ENCODE results near the gene EVC2.
"Not testable (repeated sequence)": the region's sequence is repeated elsewhere in the genome, so short reads cannot be mapped to it uniquely, and the experiment has no call there.

Gene EVC2

DNA sequence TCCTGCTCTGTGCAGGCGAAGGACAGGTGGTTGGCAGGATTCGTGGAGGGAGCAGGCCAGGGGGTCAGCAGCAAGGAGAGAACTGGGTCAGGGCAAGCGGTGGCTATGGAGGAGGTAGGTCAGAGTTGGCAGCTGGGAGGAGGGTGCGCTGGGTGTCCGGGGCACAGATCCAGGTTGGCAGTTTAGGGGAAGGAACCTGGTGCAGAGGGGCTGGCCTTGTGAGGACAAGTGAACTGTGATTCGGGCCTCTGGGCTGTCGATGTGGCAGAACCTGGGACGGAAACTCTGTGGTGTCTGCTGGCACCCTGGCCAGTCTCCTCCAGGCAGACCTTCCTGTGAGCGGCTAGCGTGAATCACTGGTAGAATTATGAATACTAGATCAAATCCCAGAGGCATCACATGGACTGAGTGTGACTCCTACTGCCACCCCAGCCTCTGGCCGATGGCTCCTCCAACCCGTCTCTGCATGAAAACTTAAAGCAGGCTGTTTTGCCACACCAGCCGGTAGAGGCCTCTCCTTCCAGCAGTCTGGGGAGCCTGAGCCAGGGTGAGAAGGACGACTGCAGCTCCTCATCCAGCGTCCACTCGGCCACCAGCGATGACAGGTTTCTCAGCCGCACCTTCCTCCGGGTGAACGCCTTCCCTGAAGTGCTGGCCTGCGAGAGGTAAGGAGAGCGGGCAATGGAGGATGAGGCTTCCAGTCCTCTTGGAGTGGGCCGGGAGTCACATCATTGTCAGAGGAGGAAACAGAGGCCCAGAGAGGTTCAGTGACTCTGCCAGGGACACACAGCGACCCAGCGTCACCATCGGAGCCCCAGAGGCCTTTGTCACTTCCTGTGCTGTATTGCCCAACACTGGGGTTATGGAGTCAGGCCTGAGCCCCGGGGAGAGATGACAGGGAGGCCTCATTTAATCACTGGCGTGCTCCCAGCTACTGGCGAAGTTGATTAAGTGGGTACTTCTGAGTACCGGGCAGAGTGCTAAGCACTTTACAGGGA lies 22.9 kb upstream of the EVC2 start:
- TF ChIP-seq, protein P1, sequence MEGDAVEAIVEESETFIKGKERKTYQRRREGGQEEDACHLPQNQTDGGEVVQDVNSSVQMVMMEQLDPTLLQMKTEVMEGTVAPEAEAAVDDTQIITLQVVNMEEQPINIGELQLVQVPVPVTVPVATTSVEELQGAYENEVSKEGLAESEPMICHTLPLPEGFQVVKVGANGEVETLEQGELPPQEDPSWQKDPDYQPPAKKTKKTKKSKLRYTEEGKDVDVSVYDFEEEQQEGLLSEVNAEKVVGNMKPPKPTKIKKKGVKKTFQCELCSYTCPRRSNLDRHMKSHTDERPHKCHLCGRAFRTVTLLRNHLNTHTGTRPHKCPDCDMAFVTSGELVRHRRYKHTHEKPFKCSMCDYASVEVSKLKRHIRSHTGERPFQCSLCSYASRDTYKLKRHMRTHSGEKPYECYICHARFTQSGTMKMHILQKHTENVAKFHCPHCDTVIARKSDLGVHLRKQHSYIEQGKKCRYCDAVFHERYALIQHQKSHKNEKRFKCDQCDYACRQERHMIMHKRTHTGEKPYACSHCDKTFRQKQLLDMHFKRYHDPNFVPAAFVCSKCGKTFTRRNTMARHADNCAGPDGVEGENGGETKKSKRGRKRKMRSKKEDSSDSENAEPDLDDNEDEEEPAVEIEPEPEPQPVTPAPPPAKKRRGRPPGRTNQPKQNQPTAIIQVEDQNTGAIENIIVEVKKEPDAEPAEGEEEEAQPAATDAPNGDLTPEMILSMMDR (IDR thresholded peaks at IDR 0.05; ENCODE audit: low read depth, low read length, missing control alignments) = no peak
- DNase-seq (ENCODE audit: low read depth) = no peak
- no peak overlapping the region for H3K4me3 ChIP-seq (ENCODE audit: low read depth, low read length)

DNA sequence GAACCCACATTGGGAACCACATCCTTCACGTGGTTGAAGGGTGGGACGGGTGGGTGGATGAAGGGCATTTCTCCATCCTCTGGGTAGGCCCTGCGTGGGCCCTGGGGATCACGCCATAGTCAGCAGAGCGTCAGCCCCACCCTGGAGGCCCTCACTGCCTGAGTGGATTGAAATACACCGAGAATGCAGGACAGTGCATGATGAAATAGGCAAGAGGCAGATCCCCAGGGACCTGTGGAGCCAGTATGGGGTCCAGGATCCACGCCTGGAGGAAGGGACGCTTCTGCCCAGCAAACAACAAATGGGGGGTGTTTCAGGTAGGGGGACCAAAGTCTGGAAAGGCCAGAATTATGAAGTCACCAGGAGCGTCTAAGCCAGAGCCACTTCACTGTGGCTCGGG lies 22.1 kb upstream of the EVC2 start:
- DNase-seq (ENCODE audit: low read depth) = no peak
- TF ChIP-seq, protein P1 (IDR thresholded peaks at IDR 0.05; ENCODE audit: low read depth, low read length, missing control alignments) = no peak
- H3K4me3 ChIP-seq (ENCODE audit: low read depth, low read length) = no peak overlapping the region

DNA sequence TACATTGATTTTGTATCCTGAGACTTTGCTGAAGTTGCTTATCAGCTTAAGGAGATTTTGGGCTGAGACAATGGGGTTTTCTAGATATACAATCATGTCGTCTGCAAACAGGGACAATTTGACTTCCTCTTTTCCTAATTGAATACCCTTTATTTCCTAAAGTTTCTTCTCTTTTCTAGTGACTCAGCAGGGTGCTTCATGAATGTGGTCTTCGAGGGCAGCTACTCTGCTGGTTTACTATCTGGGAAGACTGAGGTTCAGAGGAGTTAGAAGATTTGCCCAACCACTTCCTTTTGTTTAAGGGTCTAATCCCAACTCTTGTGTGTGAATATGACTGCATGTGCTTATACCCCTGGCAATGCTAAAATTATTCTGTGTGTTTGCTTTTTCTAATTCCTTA lies 20.1 kb upstream of the EVC2 start:
- DNase-seq (ENCODE audit: low read depth); H3K4me3 ChIP-seq (ENCODE audit: low read depth, low read length): not testable (repeated sequence)

DNA sequence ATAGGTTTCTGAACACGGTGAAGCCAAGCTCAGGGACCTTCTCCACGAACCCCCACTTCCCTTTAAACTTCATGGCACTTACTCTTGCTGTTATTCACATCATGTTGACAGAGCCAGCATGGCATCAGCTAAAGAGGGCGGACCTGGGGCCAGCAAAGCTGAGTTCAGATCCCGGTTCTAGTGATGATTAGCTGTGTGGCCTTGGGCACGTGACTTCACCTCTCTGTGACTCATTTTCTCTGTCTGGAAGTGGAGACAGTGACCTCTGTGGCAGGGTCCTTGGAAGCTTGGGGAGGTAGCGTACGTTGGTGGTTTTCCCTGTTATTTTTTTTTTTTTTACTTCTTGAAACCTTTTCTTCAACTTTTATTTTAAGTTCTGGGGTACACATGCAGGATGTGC lies 16.0 kb upstream of the EVC2 start:
- TF ChIP-seq, protein P1 (IDR thresholded peaks at IDR 0.05; ENCODE audit: low read depth, low read length, missing control alignments) = no peak
- no peak for DNase-seq (ENCODE audit: low read depth)
- H3K4me3 ChIP-seq (ENCODE audit: low read depth, low read length) = no peak overlapping the region

DNA sequence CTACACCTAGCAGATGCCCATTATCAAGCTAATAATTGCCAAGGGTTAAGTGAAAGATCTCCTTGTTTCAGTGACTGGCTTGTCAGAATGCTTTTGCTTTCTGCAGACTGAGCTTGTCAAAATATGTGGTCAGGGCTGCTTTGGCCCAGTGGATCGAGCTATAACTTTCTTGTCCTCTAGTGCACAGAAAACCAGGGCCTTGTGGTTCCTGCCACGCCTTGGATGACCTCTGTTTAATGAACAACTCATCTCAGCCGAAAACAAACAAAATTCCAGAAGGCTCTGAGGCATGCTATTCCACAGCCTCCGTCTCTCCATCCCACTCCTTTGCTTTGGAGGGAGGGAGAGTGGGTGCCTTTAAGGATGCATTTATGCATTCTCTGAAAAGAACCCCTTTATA lies 14.0 kb upstream of the EVC2 start:
- no peak for DNase-seq (ENCODE audit: low read depth)
- H3K4me3 ChIP-seq (ENCODE audit: low read depth, low read length) = no peak overlapping the region
- TF ChIP-seq, protein P1 (IDR thresholded peaks at IDR 0.05; ENCODE audit: low read depth, low read length, missing control alignments) = no peak

DNA sequence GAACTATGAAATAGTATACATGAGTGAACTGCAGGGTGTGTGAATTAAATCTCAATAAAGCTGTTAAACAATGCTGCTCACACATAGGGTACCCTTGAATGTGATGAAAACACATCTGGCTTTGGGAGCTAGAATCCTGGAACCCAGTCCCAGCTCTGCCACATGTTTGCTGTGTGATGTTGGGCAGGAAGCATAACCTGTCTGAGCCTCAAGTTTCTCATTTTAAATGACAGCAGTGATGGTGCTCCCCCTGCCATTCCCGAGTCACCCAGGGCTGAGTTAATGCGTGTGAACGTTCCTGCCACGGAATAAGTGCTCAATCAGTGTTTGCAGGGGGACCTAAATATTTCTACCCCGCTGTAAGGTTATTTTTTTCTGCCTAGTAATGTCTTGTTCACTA lies 13.6 kb upstream of the EVC2 start:
- no peak overlapping the region for H3K4me3 ChIP-seq (ENCODE audit: low read depth, low read length)
- TF ChIP-seq, protein P1 (IDR thresholded peaks at IDR 0.05; ENCODE audit: low read depth, low read length, missing control alignments) = no peak
- no peak for DNase-seq (ENCODE audit: low read depth)

DNA sequence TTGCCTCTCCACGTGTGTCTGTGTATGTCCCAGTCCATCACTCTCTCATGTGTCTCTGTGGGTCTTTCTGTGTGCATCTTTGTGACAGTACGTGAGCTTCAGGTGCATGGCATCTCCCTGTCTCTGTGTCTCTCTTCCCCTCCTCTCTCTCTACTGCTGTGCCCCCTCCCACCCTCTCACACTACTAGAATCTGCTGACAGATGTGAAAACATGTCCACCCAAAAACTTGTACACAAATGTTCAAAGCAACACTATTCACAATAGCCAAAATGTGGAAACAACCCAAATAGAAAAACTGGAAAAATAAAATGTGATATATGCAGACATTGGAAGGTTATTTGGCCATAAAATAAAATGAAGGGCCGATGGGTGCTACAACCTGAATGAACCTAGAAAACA lies 12.6 kb upstream of the EVC2 start:
- TF ChIP-seq, protein P1 (IDR thresholded peaks at IDR 0.05; ENCODE audit: low read depth, low read length, missing control alignments) = no peak
- DNase-seq (ENCODE audit: low read depth) = no peak
- no peak overlapping the region for H3K4me3 ChIP-seq (ENCODE audit: low read depth, low read length)
